ENCODE measurements around the gene SLC6A5. TPM values are rescaled to one million over a fixed set of nuclear protein-coding genes. Genes with fewer than 3 reads are reported as not detected.

SLC6A5 gene
- polyA plus RNA-seq, 1 of the 3 experiments (the other 2 are of a cell fraction), result not detected

- no peaks in the 10 kb centered on the region for H3K9me2 ChIP-seq
- no peak overlapping the region for H2AFZ ChIP-seq (ENCODE audit: low read depth)
- no peaks in the 10 kb centered on the region for H4K20me1 ChIP-seq (ENCODE audit: insufficient read depth)
- H3K4me3 ChIP-seq (ENCODE audit: low read depth in 2 of 2, low read length in 1 of 2), result no peak overlapping the region
- WGBS (ENCODE audit: low lambda C conversion rate), result 25% methylated on average over 8 of the region's 8 CpGs
- peak overlapping the region in 1 of 2 experiments; percentile 62; a peak in 2 of 4 replicates for H3K27ac ChIP-seq (ENCODE audit: low read depth in 2 of 2, low read length in 1 of 2)
- H3K79me2 ChIP-seq (ENCODE audit: insufficient read depth), result no peaks in the 10 kb centered on the region
- POLR2A ChIA-PET, result no interaction called here
- TF ChIP-seq ZBTB33 (IDR thresholded peaks at IDR 0.05; ENCODE audit: borderline replicate concordance, low read depth), result no peak
- peak; percentile 60 for TF ChIP-seq GATA2 (CRISPR knock-in tag; IDR thresholded peaks at IDR 0.05)
- TF ChIP-seq RCOR1 (IDR thresholded peaks at IDR 0.05; ENCODE audit: low read length), result peak; percentile 66; the same call in 1 of the 2 replicates
- 0 out of 2 replicates have a peak, but pooled peaks have one; percentile 8 for TF ChIP-seq TCF12 (IDR thresholded peaks at IDR 0.05)
- 0 out of 2 replicates have a peak, but pooled peaks have one; percentile 3 for TF ChIP-seq RAD21 (IDR thresholded peaks at IDR 0.05; ENCODE audit: low read length)
- peak in 1 of 2 experiments; percentile 86; a peak in 2 of 4 replicates for TF ChIP-seq EP300 (IDR thresholded peaks at IDR 0.05; ENCODE audit: borderline replicate concordance in 1 of 2, low read depth in 1 of 2, low read length in 1 of 2)
- no peak for TF ChIP-seq GABPA (IDR thresholded peaks at IDR 0.05; ENCODE audit: low read depth)
- no peak; the same call in 1 of the 2 replicates for TF ChIP-seq NRF1 (IDR thresholded peaks at IDR 0.05; ENCODE audit: low read depth, low read length)
- TF ChIP-seq CHD2 (IDR thresholded peaks at IDR 0.05; ENCODE audit: low read length, partially characterized antibody), result peak; percentile 15
- H3K4me1 ChIP-seq (ENCODE audit: control insufficient read depth in 1 of 2, insufficient read depth in 2 of 2, low read depth in 1 of 2, low read length in 1 of 2), result peaks cover 0 to 11% of the 10 kb centered on the region in 2 experiments; a peak in 2 of 4 replicates
- no peaks in the 10 kb centered on the region for H3F3A ChIP-seq (replicated peaks; ENCODE audit: insufficient read depth)
- H3K36me3 ChIP-seq (replicated peaks in 1 of 2; ENCODE audit: control insufficient read depth in 1 of 2, insufficient read depth in 2 of 2, low read length in 1 of 2), result no peaks in the 10 kb centered on the region
- DNase-seq, result peak; percentile 70
- H3K27me3 ChIP-seq (ENCODE audit: insufficient read depth), result no peaks in the 10 kb centered on the region
- H3K4me2 ChIP-seq, result no peak overlapping the region
- no peak overlapping the region for H3K9ac ChIP-seq
- H3K9me3 ChIP-seq, result no peaks in the 10 kb centered on the region
- CTCF ChIA-PET, result interaction anchor here (0.6 to 5.2 kb wide), 8 partner anchors 12 to 208 kb away, joined by 3 to 35 read pairs (median 3); no protein-coding TSS in a partner anchor
Measured at GRCh38 chr11:20594274-20595061, 4.9 kb upstream of the SLC6A5 start.

GRCh38 chr11:20595101-20595500 is 4.3 kb upstream of the SLC6A5 start:
- no peaks in the 10 kb centered on the region for H3K36me3 ChIP-seq (replicated peaks in 1 of 2; ENCODE audit: control insufficient read depth in 1 of 2, insufficient read depth in 2 of 2, low read length in 1 of 2)
- H3K4me1 ChIP-seq (ENCODE audit: control insufficient read depth in 1 of 2, insufficient read depth in 2 of 2, low read depth in 1 of 2, low read length in 1 of 2), result peaks cover 0 to 11% of the 10 kb centered on the region in 2 experiments; a peak in 2 of 4 replicates
- no peaks in the 10 kb centered on the region for H3K9me3 ChIP-seq
- peak overlapping the region in 1 of 2 experiments; percentile 62; a peak in 1 of 4 replicates for H3K27ac ChIP-seq (ENCODE audit: low read depth in 2 of 2, low read length in 1 of 2)
- H3K4me2 ChIP-seq, result no peak overlapping the region
- H3F3A ChIP-seq (replicated peaks; ENCODE audit: insufficient read depth), result no peaks in the 10 kb centered on the region
- POLR2A ChIA-PET, result no interaction called here
- DNase-seq, result no peak
- H2AFZ ChIP-seq (ENCODE audit: low read depth), result no peak overlapping the region
- CTCF ChIA-PET, result interaction anchor here (0.9 to 5.2 kb wide), 8 partner anchors 14 to 209 kb away, joined by 3 to 35 read pairs (median 3); no protein-coding TSS in a partner anchor
- H4K20me1 ChIP-seq (ENCODE audit: insufficient read depth), result no peaks in the 10 kb centered on the region
- no peaks in the 10 kb centered on the region for H3K27me3 ChIP-seq (ENCODE audit: insufficient read depth)
- no peaks in the 10 kb centered on the region for H3K79me2 ChIP-seq (ENCODE audit: insufficient read depth)
- H3K4me3 ChIP-seq (ENCODE audit: low read depth in 2 of 2, low read length in 1 of 2), result no peak overlapping the region
- no peak overlapping the region for H3K9ac ChIP-seq
- WGBS (ENCODE audit: low lambda C conversion rate), result 64% methylated on average over 5 of the region's 5 CpGs
- no peaks in the 10 kb centered on the region for H3K9me2 ChIP-seq
- TF ChIP-seq FOXJ3 (CRISPR knock-in tag; IDR thresholded peaks at IDR 0.05) (no peak), TEAD4 (IDR thresholded peaks at IDR 0.05; ENCODE audit: borderline replicate concordance, insufficient read depth) (no peak), CHD2 (IDR thresholded peaks at IDR 0.05; ENCODE audit: low read length, partially characterized antibody) (no peak), MEF2A (IDR thresholded peaks at IDR 0.05; ENCODE audit: borderline replicate concordance, low read depth) (no peak), FOXM1 (IDR thresholded peaks at IDR 0.05; ENCODE audit: low read depth) (no peak), FOSL2 (IDR thresholded peaks at IDR 0.05; ENCODE audit: borderline replicate concordance, low read depth) (no peak), NRF1 (IDR thresholded peaks at IDR 0.05; ENCODE audit: low read depth, low read length) (no peak), REST (IDR thresholded peaks at IDR 0.05; ENCODE audit: low read depth, low read length) (no peak), USF1 (IDR thresholded peaks at IDR 0.05; ENCODE audit: borderline replicate concordance, low read depth) (no peak), POLR2AphosphoS5 (IDR thresholded peaks at IDR 0.05; ENCODE audit: low read depth, low read length) (no peak), ZBTB33 (IDR thresholded peaks at IDR 0.05; ENCODE audit: borderline replicate concordance, low read depth) (no peak), RAD21 (IDR thresholded peaks at IDR 0.05; ENCODE audit: low read length) (no peak)

Data from SK-N-SH (cell line).